GM12872 (cell line): Measurements from ENCODE around the gene CFAP58.

ENCODE experiments used
- CTCF ChIP-seq: IDR thresholded peaks from 3 replicates; pipeline ENCODE4 v1.5.1; 2011; ENCODE audit warnings: low read depth, mild to moderate bottlenecking, low read length, moderate library complexity; ENCODE audit not compliant: insufficient read depth

Gene CFAP58

GRCh38 chr10:104368381-104368780 is 14.7 kb downstream of the CFAP58 start:
- no peak for TF ChIP-seq CTCF

GRCh38 chr10:104371753-104372152 is 18.1 kb downstream of the CFAP58 start:
- TF ChIP-seq CTCF: no peak

- no peak for TF ChIP-seq CTCF
Observed at GRCh38 chr10:104374591-104374990, 21.0 kb downstream of the CFAP58 start.

GRCh38 chr10:104376784-104377300 is 23.2 kb downstream of the CFAP58 start:
- TF ChIP-seq CTCF: no peak

GRCh38 chr10:104380336-104380735 is 26.7 kb downstream of the CFAP58 start:
- TF ChIP-seq CTCF: no peak

- no peak for TF ChIP-seq CTCF
Observed at GRCh38 chr10:104387130-104387888, 33.7 kb downstream of the CFAP58 start.

GRCh38 chr10:104388830-104389229 is 35.2 kb downstream of the CFAP58 start:
- no peak for TF ChIP-seq CTCF
